ENCODE data around the gene NAALADL2. TPM values are rescaled to one million over a fixed set of nuclear protein-coding genes. Genes with fewer than 3 reads are reported as not detected.

Gene NAALADL2
- total RNA-seq, 1 experiment from 2014 or later, result 1.6 TPM

DNA sequence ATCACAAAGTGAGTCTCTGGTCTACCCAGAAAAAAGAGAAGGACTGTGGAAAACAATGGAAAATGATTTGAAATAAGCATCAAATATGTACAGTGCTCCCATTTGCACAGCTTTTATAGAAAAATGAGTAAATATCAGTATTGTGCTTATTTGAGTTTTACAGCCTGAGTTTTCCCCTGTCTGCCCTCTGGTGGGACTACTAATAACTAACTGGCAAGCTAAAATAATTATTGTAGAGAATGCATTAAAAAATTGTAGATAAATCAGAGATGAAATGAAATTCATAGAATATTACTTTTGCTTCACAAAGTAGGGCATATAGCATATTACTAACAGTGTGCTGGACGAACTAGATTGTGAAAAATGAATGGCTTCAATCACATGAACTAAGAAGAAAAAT is 287.1 kb downstream of the NAALADL2 start:
- Histone ChIP-seq H3K23ac (ENCODE audit: insufficient read length, low read depth, low read length) (no peak overlapping the region), H3K23me2 (ENCODE audit: insufficient read length, low read depth, low read length, poor library complexity, severe bottlenecking) (no peaks in the 10 kb centered on the region), H3K4me1 (ENCODE audit: insufficient read depth, low read length) (no peaks in the 10 kb centered on the region; the same call in 1 of the 2 replicates), H2BK5ac (ENCODE audit: insufficient read length, low read length) (no peak overlapping the region), H2BK15ac (ENCODE audit: low read depth, low read length) (no peak overlapping the region), H3K9me3 (ENCODE audit: control insufficient read depth, low read depth, low read length) (no peaks in the 10 kb centered on the region), H4K5ac (ENCODE audit: insufficient read length, low read depth, low read length) (no peak overlapping the region), H2BK12ac (ENCODE audit: insufficient read length, low read depth, low read length) (no peak overlapping the region), H2BK20ac (ENCODE audit: low read depth, low read length, poor library complexity, severe bottlenecking) (no peak overlapping the region), H3K4ac (ENCODE audit: low read depth, low read length) (no peak overlapping the region), H3K79me1 (ENCODE audit: insufficient read depth, low read depth, low read length, poor library complexity, severe bottlenecking) (no peaks in the 10 kb centered on the region), H3K79me2 (ENCODE audit: insufficient read depth, low read length) (no peaks in the 10 kb centered on the region), H3T11ph (ENCODE audit: low read length) (no peak overlapping the region), H3K27me3 (ENCODE audit: insufficient read depth, low read length) (no peaks in the 10 kb centered on the region), H3K4me2 (ENCODE audit: insufficient read depth, insufficient read length, low read length) (no peak overlapping the region), H2AK5ac (ENCODE audit: insufficient read length, low read length) (no peak overlapping the region), H2BK120ac (ENCODE audit: low read depth, low read length, poor library complexity, severe bottlenecking) (no peak overlapping the region), H4K91ac (ENCODE audit: insufficient read length, low read depth, low read length) (no peak overlapping the region), H4K20me1 (ENCODE audit: control insufficient read depth, insufficient read depth, insufficient read length) (no peaks in the 10 kb centered on the region), H4K8ac (replicated peaks; ENCODE audit: insufficient read length, low read depth, low read length) (no peak overlapping the region), H2AFZ (ENCODE audit: low read length) (no peak overlapping the region), H3K56ac (ENCODE audit: insufficient read length, low read depth, low read length) (no peak overlapping the region), H3K9ac (ENCODE audit: extremely low read depth, insufficient read length, low read length) (no peak overlapping the region), H3K14ac (ENCODE audit: insufficient read depth, low read length) (no peak overlapping the region), H3K18ac (ENCODE audit: insufficient read length, low read depth, low read length) (no peak overlapping the region), H3K27ac (ENCODE audit: insufficient read length, low read depth, low read length) (no peak overlapping the region)
- H3K27me3 Mint-ChIP-seq (ENCODE audit: low read depth), result no peaks in the 10 kb centered on the region
- TF ChIP-seq, protein P1, sequence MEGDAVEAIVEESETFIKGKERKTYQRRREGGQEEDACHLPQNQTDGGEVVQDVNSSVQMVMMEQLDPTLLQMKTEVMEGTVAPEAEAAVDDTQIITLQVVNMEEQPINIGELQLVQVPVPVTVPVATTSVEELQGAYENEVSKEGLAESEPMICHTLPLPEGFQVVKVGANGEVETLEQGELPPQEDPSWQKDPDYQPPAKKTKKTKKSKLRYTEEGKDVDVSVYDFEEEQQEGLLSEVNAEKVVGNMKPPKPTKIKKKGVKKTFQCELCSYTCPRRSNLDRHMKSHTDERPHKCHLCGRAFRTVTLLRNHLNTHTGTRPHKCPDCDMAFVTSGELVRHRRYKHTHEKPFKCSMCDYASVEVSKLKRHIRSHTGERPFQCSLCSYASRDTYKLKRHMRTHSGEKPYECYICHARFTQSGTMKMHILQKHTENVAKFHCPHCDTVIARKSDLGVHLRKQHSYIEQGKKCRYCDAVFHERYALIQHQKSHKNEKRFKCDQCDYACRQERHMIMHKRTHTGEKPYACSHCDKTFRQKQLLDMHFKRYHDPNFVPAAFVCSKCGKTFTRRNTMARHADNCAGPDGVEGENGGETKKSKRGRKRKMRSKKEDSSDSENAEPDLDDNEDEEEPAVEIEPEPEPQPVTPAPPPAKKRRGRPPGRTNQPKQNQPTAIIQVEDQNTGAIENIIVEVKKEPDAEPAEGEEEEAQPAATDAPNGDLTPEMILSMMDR (conservative IDR thresholded peaks at IDR 0.05), result peak; percentile 35; the same call in 1 of the 3 replicates
- WGBS (ENCODE audit: extremely low coverage, insufficient read length, low lambda C conversion rate), result no CpG with 5 or more reads among the region's 1 CpG
- no peak overlapping the region for H3K4me3 Mint-ChIP-seq
- no peaks in the 10 kb centered on the region for H3K36me3 Mint-ChIP-seq (ENCODE audit: insufficient read depth in 1 of 3, low read depth in 3 of 3)
- H3K9me3 Mint-ChIP-seq, result no peaks in the 10 kb centered on the region; a peak in 2 of 5 replicates
- peaks cover 6% of the 10 kb centered on the region in 2 experiments; a peak in 3 of 4 replicates for H3K4me1 Mint-ChIP-seq
- DNase-seq, result no peak
- no peak overlapping the region for H3K27ac Mint-ChIP-seq

All from H9 (cell line).